Esophagus squamous epithelium (tissue), 4 donors: Measurements from ENCODE around the gene MYO15A.

ENCODE experiments used
- POLR2A ChIP-seq, 4 donors: fragments of 450-650 bp; IDR thresholded peaks; one replicate each; pipeline ENCODE4 v1.6.1; 2017; ENCODE audit warnings: antibody characterized with exemption in 4 of 4, mild to moderate bottlenecking in 4 of 4, moderate library complexity in 3 of 4
- TF ChIP-seq, protein P1 (sequence below), 6 experiments: fragments of 450-650 bp in 4 of 6; fragments of 200-600 bp in 2 of 6; sonication (generic) in 2 of 6; IDR thresholded peaks; one replicate each; pipeline ENCODE4 v1.5.1; 2016 to 2019; ENCODE audit warnings: antibody characterized with exemption in 6 of 6, mild to moderate bottlenecking in 4 of 6, moderate library complexity in 4 of 6

DNA sequence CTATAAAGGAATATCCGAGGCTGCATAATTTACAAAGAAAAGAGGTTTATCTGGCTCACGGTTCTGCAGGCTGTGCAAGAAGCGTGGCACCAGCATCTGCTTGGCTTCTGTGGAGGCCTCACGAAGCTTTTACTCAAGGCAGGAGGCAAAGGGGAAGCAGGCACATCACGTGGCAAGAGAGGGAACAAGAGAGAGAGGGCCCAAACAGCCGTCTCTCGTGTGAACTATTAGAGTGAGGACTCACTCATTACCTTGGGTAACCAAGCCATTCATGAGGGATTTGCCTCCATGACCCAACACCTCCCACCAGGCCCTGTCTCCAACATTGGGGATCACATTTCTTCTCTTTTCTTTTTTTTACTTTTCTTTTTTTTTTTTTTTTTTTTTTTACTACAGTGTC is 67.6 kb downstream of the MYO15A start:
- TF ChIP-seq, protein P1, sequence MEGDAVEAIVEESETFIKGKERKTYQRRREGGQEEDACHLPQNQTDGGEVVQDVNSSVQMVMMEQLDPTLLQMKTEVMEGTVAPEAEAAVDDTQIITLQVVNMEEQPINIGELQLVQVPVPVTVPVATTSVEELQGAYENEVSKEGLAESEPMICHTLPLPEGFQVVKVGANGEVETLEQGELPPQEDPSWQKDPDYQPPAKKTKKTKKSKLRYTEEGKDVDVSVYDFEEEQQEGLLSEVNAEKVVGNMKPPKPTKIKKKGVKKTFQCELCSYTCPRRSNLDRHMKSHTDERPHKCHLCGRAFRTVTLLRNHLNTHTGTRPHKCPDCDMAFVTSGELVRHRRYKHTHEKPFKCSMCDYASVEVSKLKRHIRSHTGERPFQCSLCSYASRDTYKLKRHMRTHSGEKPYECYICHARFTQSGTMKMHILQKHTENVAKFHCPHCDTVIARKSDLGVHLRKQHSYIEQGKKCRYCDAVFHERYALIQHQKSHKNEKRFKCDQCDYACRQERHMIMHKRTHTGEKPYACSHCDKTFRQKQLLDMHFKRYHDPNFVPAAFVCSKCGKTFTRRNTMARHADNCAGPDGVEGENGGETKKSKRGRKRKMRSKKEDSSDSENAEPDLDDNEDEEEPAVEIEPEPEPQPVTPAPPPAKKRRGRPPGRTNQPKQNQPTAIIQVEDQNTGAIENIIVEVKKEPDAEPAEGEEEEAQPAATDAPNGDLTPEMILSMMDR (IDR thresholded peaks at IDR 0.05): no peak
- TF ChIP-seq POLR2A (IDR thresholded peaks at IDR 0.05): no peak
